ENCODE results near the gene MT4. TPM values are rescaled to one million over a fixed set of nuclear protein-coding genes. Genes with fewer than 3 reads are reported as not detected.
A peak's percentile ranks its signal among the peaks of the same experiment; 100 is the strongest.

MT4 gene
- total RNA-seq, 1 experiment from 2014 or later, result not detected

DNA sequence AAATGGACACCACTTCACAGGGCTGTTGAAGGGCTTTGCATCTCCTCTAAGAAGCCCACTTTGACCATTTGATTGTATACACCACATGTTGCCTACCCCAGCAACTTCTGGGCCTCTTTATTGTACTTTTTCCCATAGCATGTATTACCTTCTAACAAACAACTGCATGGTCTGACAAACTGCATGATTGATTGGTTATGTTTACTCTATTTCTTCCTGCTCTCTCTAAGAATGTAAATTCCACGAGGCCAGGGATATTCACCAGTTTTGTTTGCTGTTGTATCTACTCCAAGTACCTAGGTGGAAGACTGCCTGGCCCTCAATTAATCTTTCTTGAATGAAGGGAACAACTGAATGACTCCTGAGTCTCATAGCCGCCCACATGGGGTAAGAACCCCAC, 22.8 kb upstream of the MT4 start:
- TF ChIP-seq, protein P1, sequence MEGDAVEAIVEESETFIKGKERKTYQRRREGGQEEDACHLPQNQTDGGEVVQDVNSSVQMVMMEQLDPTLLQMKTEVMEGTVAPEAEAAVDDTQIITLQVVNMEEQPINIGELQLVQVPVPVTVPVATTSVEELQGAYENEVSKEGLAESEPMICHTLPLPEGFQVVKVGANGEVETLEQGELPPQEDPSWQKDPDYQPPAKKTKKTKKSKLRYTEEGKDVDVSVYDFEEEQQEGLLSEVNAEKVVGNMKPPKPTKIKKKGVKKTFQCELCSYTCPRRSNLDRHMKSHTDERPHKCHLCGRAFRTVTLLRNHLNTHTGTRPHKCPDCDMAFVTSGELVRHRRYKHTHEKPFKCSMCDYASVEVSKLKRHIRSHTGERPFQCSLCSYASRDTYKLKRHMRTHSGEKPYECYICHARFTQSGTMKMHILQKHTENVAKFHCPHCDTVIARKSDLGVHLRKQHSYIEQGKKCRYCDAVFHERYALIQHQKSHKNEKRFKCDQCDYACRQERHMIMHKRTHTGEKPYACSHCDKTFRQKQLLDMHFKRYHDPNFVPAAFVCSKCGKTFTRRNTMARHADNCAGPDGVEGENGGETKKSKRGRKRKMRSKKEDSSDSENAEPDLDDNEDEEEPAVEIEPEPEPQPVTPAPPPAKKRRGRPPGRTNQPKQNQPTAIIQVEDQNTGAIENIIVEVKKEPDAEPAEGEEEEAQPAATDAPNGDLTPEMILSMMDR (conservative IDR thresholded peaks at IDR 0.05; ENCODE audit: low read depth, low read length), result no peak
- TF ChIP-seq EZH2 (IDR thresholded peaks at IDR 0.05; ENCODE audit: low read length, unreplicated experiment), result no peak
- TF ChIP-seq EZH2phosphoT487 (IDR thresholded peaks at IDR 0.05; ENCODE audit: borderline replicate concordance, low read length), result no peak
- intact Hi-C loops (cut with micrococcal nuclease), result no loop called here
- no peaks in the 10 kb centered on the region for H3K9me2 ChIP-seq (replicated peaks; ENCODE audit: low read length)
- H3K9me3 ChIP-seq (ENCODE audit: low read length), result no peaks in the 10 kb centered on the region
- POLR2A ChIA-PET (ENCODE audit: unreplicated experiment), result no interaction called here
- no peaks in the 10 kb centered on the region for H3F3A ChIP-seq (ENCODE audit: low read length, unreplicated experiment)
- H3K4me1 ChIP-seq (ENCODE audit: insufficient read depth, low read length), result no peaks in the 10 kb centered on the region
- H4K20me1 ChIP-seq (ENCODE audit: low read length), result no peaks in the 10 kb centered on the region
- H2AFZ ChIP-seq (ENCODE audit: low read length), result no peak overlapping the region
- no peak overlapping the region for H3K9ac ChIP-seq (ENCODE audit: low read length)
- H3K36me3 ChIP-seq (ENCODE audit: low read depth, low read length), result no peaks in the 10 kb centered on the region
- no peaks in the 10 kb centered on the region for H3K79me2 ChIP-seq (ENCODE audit: low read length)
- H3K4me3 ChIP-seq (ENCODE audit: low read length), result no peak overlapping the region
- ATAC-seq (no peak), DNase-seq (no peak)
- H3K4me2 ChIP-seq (ENCODE audit: low read length), result no peak overlapping the region
- no peaks in the 10 kb centered on the region for H3K27me3 ChIP-seq (ENCODE audit: low read length)
- CTCF ChIA-PET, result no interaction called here
- H3K27ac ChIP-seq (ENCODE audit: low read length), result no peak overlapping the region
- BruUV-seq (replicated peaks), result no TSS peak

GRCh38 chr16:56547120-56547948, 17.5 kb upstream of the MT4 start:
- Histone ChIP-seq H3K9me2 (replicated peaks; ENCODE audit: low read length) (no peaks in the 10 kb centered on the region), H3K9me3 (ENCODE audit: low read length) (no peaks in the 10 kb centered on the region), H3K36me3 (ENCODE audit: low read depth, low read length) (no peaks in the 10 kb centered on the region), H3K27ac (ENCODE audit: low read length) (no peak overlapping the region), H3K4me1 (ENCODE audit: insufficient read depth, low read length) (peaks cover 10% of the 10 kb centered on the region), H3K4me2 (ENCODE audit: low read length) (no peak overlapping the region), H3K27me3 (ENCODE audit: low read length) (no peaks in the 10 kb centered on the region), H2AFZ (ENCODE audit: low read length) (no peak overlapping the region), H3K79me2 (ENCODE audit: low read length) (no peaks in the 10 kb centered on the region), H3F3A (ENCODE audit: low read length, unreplicated experiment) (no peaks in the 10 kb centered on the region), H3K9ac (ENCODE audit: low read length) (no peak overlapping the region), H4K20me1 (ENCODE audit: low read length) (no peaks in the 10 kb centered on the region), H3K4me3 (ENCODE audit: low read length) (no peak overlapping the region)
- POLR2A ChIA-PET (ENCODE audit: unreplicated experiment), result no interaction called here
- no TSS peak for BruUV-seq (replicated peaks)
- TF ChIP-seq EZH2 (IDR thresholded peaks at IDR 0.05; ENCODE audit: low read length, unreplicated experiment) (no peak), EZH2phosphoT487 (IDR thresholded peaks at IDR 0.05; ENCODE audit: borderline replicate concordance, low read length) (no peak)
- TF ChIP-seq, protein P1 (conservative IDR thresholded peaks at IDR 0.05; ENCODE audit: low read depth, low read length), result no peak
- ATAC-seq (no peak), DNase-seq (peak; percentile 50)
- CTCF ChIA-PET, result interaction anchor here (0.7 kb wide), 1 partner anchor 23 kb away, joined by 3 read pairs; no protein-coding TSS in a partner anchor
- intact Hi-C loops (cut with micrococcal nuclease), result no loop called here

GRCh38 chr16:56547949-56548567, 16.8 kb upstream of the MT4 start:
- TF ChIP-seq EZH2 (IDR thresholded peaks at IDR 0.05; ENCODE audit: low read length, unreplicated experiment) (no peak), EZH2phosphoT487 (IDR thresholded peaks at IDR 0.05; ENCODE audit: borderline replicate concordance, low read length) (no peak)
- TF ChIP-seq, protein P1 (conservative IDR thresholded peaks at IDR 0.05; ENCODE audit: low read depth, low read length), result no peak
- H3K9ac ChIP-seq (ENCODE audit: low read length), result no peak overlapping the region
- H3K4me1 ChIP-seq (ENCODE audit: insufficient read depth, low read length), result peaks cover 10% of the 10 kb centered on the region
- DNase-seq (no peak), ATAC-seq (no peak)
- H3K27ac ChIP-seq (ENCODE audit: low read length), result no peak overlapping the region
- no peaks in the 10 kb centered on the region for H4K20me1 ChIP-seq (ENCODE audit: low read length)
- H3K4me2 ChIP-seq (ENCODE audit: low read length), result no peak overlapping the region
- H2AFZ ChIP-seq (ENCODE audit: low read length), result no peak overlapping the region
- ChIA-PET CTCF (no interaction called here), POLR2A (ENCODE audit: unreplicated experiment) (no interaction called here)
- H3K79me2 ChIP-seq (ENCODE audit: low read length), result no peaks in the 10 kb centered on the region
- no peaks in the 10 kb centered on the region for H3K36me3 ChIP-seq (ENCODE audit: low read depth, low read length)
- BruUV-seq (replicated peaks), result no TSS peak
- H3K9me3 ChIP-seq (ENCODE audit: low read length), result no peaks in the 10 kb centered on the region
- H3K9me2 ChIP-seq (replicated peaks; ENCODE audit: low read length), result no peaks in the 10 kb centered on the region
- no peaks in the 10 kb centered on the region for H3K27me3 ChIP-seq (ENCODE audit: low read length)
- intact Hi-C loops (cut with micrococcal nuclease), result no loop called here
- no peaks in the 10 kb centered on the region for H3F3A ChIP-seq (ENCODE audit: low read length, unreplicated experiment)
- no peak overlapping the region for H3K4me3 ChIP-seq (ENCODE audit: low read length)
